ENCODE measurements around the gene MID1.

The MID1 gene

GRCh38 chrX:10529344-10529743 lies 91.0 kb downstream of the MID1 start:
- no peaks in the 10 kb centered on the region for H4K20me1 ChIP-seq (ENCODE audit: low read depth, low read length)
- TF ChIP-seq, protein P1, sequence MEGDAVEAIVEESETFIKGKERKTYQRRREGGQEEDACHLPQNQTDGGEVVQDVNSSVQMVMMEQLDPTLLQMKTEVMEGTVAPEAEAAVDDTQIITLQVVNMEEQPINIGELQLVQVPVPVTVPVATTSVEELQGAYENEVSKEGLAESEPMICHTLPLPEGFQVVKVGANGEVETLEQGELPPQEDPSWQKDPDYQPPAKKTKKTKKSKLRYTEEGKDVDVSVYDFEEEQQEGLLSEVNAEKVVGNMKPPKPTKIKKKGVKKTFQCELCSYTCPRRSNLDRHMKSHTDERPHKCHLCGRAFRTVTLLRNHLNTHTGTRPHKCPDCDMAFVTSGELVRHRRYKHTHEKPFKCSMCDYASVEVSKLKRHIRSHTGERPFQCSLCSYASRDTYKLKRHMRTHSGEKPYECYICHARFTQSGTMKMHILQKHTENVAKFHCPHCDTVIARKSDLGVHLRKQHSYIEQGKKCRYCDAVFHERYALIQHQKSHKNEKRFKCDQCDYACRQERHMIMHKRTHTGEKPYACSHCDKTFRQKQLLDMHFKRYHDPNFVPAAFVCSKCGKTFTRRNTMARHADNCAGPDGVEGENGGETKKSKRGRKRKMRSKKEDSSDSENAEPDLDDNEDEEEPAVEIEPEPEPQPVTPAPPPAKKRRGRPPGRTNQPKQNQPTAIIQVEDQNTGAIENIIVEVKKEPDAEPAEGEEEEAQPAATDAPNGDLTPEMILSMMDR (IDR thresholded peaks at IDR 0.05; ENCODE audit: insufficient read depth, low read length, poor library complexity, severe bottlenecking), result no peak
- TF ChIP-seq EZH2phosphoT487 (conservative IDR thresholded peaks at IDR 0.05; ENCODE audit: low read length), result no peak
- no peak overlapping the region for H2AFZ ChIP-seq (ENCODE audit: low read depth, low read length, severe bottlenecking)
- no peaks in the 10 kb centered on the region for H3K9me3 ChIP-seq (ENCODE audit: insufficient read depth, low read length)
- no peaks in the 10 kb centered on the region for H3K36me3 ChIP-seq (ENCODE audit: low read length)
- no peak overlapping the region for H3K4me2 ChIP-seq (ENCODE audit: low read depth, low read length, poor library complexity, severe bottlenecking)
- H3K27ac ChIP-seq (ENCODE audit: low read depth, low read length), result no peak overlapping the region
- H3K27me3 ChIP-seq (ENCODE audit: low read length), result no peaks in the 10 kb centered on the region
- H3K79me2 ChIP-seq (ENCODE audit: insufficient read depth, low read length), result no peaks in the 10 kb centered on the region
- H3K4me3 ChIP-seq (ENCODE audit: insufficient read depth, low read length, poor library complexity, severe bottlenecking), result no peak overlapping the region
- no peak overlapping the region for H3K9ac ChIP-seq (ENCODE audit: low read length)
- no peaks in the 10 kb centered on the region for H3K9me2 ChIP-seq (replicated peaks; ENCODE audit: insufficient read depth, low read length)
- H3F3A ChIP-seq (ENCODE audit: insufficient read depth), result no peaks in the 10 kb centered on the region

- no peak overlapping the region for H3K4me2 ChIP-seq (ENCODE audit: low read depth, low read length, poor library complexity, severe bottlenecking)
- TF ChIP-seq EZH2phosphoT487 (conservative IDR thresholded peaks at IDR 0.05; ENCODE audit: low read length), result no peak
- TF ChIP-seq, protein P1 (IDR thresholded peaks at IDR 0.05; ENCODE audit: insufficient read depth, low read length, poor library complexity, severe bottlenecking), result no peak
- no peak overlapping the region for H3K4me3 ChIP-seq (ENCODE audit: insufficient read depth, low read length, poor library complexity, severe bottlenecking)
- no peaks in the 10 kb centered on the region for H3K9me3 ChIP-seq (ENCODE audit: insufficient read depth, low read length)
- no peak overlapping the region for H3K9ac ChIP-seq (ENCODE audit: low read length)
- no peaks in the 10 kb centered on the region for H3K27me3 ChIP-seq (ENCODE audit: low read length)
- no peak overlapping the region for H2AFZ ChIP-seq (ENCODE audit: low read depth, low read length, severe bottlenecking)
- no peaks in the 10 kb centered on the region for H3K9me2 ChIP-seq (replicated peaks; ENCODE audit: insufficient read depth, low read length)
- H3K27ac ChIP-seq (ENCODE audit: low read depth, low read length), result no peak overlapping the region
- no peaks in the 10 kb centered on the region for H3K36me3 ChIP-seq (ENCODE audit: low read length)
- no peaks in the 10 kb centered on the region for H4K20me1 ChIP-seq (ENCODE audit: low read depth, low read length)
- H3F3A ChIP-seq (ENCODE audit: insufficient read depth), result no peaks in the 10 kb centered on the region
- no peaks in the 10 kb centered on the region for H3K79me2 ChIP-seq (ENCODE audit: insufficient read depth, low read length)
Observed at GRCh38 chrX:10526451-10526850, 93.9 kb downstream of the MID1 start.

- Histone ChIP-seq H4K20me1 (ENCODE audit: low read depth, low read length) (no peaks in the 10 kb centered on the region), H3K9ac (ENCODE audit: low read length) (no peak overlapping the region), H3F3A (ENCODE audit: insufficient read depth) (no peaks in the 10 kb centered on the region), H3K9me3 (ENCODE audit: insufficient read depth, low read length) (no peaks in the 10 kb centered on the region), H2AFZ (ENCODE audit: low read depth, low read length, severe bottlenecking) (no peak overlapping the region), H3K4me2 (ENCODE audit: low read depth, low read length, poor library complexity, severe bottlenecking) (no peak overlapping the region), H3K79me2 (ENCODE audit: insufficient read depth, low read length) (no peaks in the 10 kb centered on the region), H3K9me2 (replicated peaks; ENCODE audit: insufficient read depth, low read length) (no peaks in the 10 kb centered on the region), H3K27me3 (ENCODE audit: low read length) (no peaks in the 10 kb centered on the region), H3K36me3 (ENCODE audit: low read length) (no peaks in the 10 kb centered on the region), H3K27ac (ENCODE audit: low read depth, low read length) (no peak overlapping the region), H3K4me3 (ENCODE audit: insufficient read depth, low read length, poor library complexity, severe bottlenecking) (no peak overlapping the region)
- no peak for TF ChIP-seq EZH2phosphoT487 (conservative IDR thresholded peaks at IDR 0.05; ENCODE audit: low read length)
- TF ChIP-seq, protein P1 (IDR thresholded peaks at IDR 0.05; ENCODE audit: insufficient read depth, low read length, poor library complexity, severe bottlenecking), result no peak
Observed at GRCh38 chrX:10525381-10526120, 94.8 kb downstream of the MID1 start.

Data from SU-DHL-6 (cell line).